ENCODE measurements around the gene HRC.
"Not testable (repeated sequence)": the region's sequence is repeated elsewhere in the genome, so short reads cannot be mapped to it uniquely, and the experiment has no call there.

Gene HRC

DNA sequence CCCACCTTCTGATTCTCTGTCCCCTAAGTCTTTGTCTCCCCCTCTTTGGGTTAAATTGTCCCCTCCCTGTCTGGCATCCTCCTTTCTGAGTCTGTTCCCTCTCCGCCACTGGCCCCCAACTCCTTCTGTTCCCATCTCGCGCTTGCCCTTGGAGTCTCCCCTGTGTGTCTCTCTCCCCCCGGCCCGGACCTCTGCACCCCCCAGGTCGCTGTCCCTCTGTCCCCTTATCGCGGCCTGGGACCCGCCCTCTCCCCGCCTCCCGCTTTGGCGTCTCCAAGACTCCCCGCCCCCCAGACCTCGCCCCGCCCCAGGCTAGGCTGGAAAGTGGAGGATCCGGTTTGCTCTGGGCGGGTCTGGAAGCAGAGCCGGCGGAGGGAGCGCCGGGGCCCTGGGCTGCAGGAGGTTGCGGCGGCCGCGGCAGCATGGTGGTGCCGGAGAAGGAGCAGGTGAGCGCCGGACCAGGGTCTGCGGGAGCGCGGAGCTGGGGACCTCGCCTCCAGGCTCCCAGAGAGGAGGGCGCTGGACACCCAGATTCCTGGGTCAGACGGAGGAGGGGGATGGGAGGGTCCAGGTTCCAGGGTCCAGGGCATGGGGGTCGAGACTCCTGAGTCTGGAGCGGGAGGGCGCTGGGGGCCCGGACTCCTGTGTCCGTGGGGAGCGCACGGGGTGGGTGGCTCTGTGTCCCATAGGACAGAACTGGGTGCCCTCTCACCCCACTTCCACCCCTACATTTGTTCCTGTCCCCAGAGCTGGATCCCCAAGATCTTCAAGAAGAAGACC is 2.4 kb upstream of the HRC start, which contains the start of gene TRPM4:
TRPM4 (plus strand) TSS at position 348 of the 780 bp plus-strand sequence; CDS start at position 423, 75 bp downstream.
- no peak for DNase-seq

- DNase-seq = no peak
These were observed 687 bp upstream of the HRC start for GRCh38 chr19:49155820-49156346.

DNA sequence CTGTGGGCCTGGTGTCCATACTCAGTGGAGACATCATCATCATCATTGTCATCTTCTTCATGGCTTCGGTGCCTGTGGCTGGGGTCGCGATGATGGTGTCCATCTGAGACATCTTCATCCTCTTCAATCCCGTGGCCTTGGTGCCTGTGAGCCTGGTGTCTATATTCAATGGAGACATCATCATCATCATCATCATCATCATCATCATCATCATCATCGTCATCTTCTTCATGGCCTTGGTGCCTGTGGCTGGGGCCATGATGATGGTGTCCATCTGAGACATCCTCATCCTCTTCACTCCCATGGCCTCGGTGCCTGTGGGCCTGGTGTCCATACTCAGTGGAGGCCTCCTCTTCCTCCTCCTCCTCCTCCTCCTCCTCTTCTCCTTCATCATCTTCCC is 917 bp downstream of the HRC start:
- DNase-seq = no peak

- no peak for DNase-seq
These were observed 1.9 kb downstream of the HRC start for GRCh38 chr19:49153167-49153809.

- no peak for DNase-seq
These were observed 3.1 kb downstream of the HRC start for GRCh38 chr19:49152119-49152550.

GRCh38 chr19:49151267-49152118 is 3.7 kb downstream of the HRC start:
- no peak for DNase-seq

DNA sequence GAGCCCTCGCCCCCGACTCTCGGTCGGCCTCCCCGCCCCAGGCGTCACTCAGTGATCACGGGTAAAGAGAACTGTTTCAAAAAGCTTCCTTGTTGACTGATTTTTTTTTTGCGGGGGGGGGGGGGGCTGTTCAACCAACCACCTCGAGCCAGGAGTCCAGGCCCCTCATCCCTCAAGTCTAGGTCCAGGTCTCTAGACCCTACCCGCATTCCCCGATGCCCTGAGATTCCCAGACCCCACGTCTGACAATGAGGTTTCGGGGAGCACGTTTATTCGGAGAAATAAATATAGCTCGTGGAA is 4.3 kb downstream of the HRC start:
- no peak for DNase-seq

DNA sequence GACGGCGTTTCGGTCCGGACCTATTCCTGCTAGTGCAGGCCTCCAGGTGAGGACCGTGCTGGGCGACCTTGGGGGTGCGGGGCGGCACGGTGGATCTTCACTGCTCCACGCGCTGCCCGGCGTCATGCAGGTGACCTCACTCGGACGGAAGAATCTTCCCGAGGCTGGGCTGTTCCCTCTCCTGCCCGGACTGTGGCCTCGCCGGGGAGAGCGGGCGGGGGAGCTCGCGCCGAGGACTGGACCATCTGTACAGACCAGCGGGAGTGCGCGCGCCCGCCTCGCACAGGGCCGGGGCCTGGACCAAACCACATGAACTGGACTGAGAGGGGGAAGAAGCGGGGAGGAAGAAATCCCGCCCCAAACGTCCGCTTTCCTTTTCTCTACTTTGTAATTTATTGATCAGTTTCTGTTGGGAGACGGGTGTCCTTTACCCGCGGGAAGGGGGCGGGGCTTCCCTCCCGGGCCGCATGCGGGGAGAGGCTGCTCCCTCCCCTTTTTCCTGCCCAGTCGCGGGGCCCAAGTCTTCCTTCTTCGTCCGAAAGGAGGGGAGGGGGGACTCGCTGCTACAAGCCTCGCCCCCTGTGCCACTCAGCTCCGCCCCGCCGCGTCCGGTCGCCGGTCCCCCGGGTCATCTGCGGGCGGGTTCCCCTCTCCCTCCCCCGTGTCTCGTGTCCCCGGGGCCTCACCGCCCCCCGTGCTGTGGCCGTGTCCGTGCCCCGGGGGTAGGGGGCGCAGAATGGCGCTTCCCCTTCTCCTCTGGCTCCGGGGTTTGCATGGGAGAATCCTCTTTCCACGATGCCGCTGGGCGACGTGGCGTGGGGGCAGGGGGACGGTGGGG is 4.9 kb downstream of the HRC start:
- DNase-seq = no peak

DNA sequence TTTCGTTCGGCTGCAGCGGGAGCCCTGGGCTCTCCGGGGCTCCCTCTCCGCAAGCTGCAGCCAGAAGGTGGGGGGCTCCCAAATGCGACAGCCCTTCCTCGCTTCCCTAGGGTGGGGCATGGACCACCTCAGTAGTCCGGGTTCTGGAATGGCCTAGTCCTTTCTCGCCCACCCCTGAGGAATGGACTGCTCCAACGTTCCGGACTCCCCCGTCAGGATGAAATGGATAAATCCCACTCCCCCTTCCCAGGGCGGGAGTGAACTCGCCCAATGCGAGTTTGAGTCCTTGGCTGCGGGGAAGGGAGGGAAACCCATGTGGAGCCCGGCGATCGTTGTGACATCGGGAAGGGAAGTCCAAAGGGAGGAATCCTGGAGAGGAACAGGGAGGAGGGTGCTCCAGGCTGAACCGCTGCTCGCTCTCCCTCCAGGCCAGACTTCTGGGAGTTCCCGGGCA is 5.5 kb downstream of the HRC start:
- no peak for DNase-seq

- DNase-seq = no peak
These were observed 6.2 kb downstream of the HRC start for GRCh38 chr19:49148784-49149651.

DNA sequence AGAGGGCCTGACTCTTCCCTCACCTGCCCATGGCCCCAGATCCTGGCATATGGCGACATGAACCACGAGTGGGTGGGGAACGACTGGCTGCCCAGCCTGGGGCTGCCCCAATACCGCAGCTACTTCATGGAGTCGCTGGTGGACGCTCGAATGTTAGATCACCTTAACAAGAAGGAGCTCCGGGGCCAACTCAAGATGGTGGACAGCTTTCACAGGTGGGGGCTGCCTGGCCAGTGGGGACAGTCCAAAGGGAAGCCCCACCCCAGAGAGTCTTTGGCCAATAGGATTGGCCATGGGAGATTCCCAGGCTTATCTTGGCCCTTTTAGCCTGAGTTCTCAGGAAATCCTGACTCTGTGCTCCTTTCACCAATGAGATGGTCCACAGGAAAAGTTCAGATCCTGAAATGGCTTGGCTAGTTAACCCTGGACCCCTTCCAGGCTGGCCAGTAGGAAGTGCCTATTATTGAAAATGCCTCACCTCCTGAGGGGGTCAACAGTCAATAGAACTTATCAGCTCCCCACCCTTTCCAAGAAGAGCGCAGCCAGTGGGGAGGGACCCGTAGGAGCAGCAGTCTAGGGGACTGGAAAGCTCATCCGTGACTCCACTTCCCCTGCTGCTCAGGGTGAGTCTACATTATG is 7.0 kb downstream of the HRC start:
- DNase-seq = no peak

- not testable (repeated sequence) for DNase-seq
These were observed 8.8 kb downstream of the HRC start for GRCh38 chr19:49146408-49146770.

DNA sequence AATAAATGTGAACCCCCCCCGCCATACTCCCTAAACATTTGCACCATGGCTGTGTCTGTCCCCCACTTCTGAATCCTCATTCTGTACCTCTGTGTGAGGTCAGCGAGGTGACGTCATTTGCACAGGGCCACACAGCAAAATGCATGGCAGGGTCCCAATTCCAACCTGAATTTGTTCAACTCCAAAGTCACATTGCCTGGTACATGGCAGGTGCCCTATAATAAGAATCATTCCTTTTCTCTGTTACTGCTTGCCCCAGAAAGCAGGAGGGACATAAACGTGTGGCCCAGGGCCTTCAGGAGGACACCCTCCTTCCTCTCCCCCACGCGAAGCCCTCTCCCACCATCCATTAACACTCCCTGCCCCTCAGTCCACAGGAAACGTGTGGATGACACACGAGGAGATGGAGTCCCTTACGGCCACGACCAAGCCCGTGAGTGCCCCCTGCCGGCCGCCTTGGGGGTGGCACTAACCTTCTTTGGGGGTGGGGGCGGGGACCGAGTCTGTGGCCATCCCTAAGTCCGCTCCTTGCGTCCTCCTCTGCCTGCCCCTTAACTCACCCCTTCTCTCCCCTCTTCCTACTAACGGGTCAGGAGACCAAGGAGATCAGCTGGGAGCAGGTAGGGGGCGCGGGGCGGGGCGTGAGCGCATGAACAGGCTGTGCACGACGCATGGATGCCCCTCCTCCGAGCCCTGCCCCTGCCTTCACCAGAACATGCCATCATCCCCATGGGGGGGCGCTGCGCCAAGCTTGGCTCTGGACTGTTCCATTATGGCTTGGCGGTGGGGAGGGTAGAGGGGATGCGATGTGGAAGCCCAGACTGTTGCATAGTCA is 9.4 kb downstream of the HRC start:
- DNase-seq = no peak

- no peak for DNase-seq
These were observed 12.3 kb downstream of the HRC start for GRCh38 chr19:49142866-49143335.

GRCh38 chr19:49141352-49141751 is 13.8 kb downstream of the HRC start:
- DNase-seq = no peak

- DNase-seq = no peak
These were observed 14.2 kb downstream of the HRC start for GRCh38 chr19:49140951-49141350.

DNA sequence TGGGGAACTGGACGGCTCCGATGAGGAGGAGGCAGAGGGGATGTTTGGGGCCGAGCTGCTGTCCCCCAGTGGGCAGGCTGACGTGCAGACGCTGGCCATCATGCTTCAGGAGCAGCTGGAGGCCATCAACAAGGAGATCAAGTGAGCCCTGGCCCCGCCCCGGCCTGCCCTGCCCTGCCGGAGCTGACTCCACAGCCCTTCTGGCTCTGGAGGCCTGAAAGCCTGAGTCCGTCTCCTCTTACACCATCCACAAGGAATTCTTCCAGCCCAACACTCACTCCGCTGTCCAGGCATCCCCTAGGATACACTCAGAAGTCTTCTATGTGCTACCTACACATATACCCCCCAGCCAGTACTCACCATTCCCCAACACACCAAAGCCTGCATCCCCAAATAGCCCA is 18.4 kb downstream of the HRC start:
- DNase-seq = no peak

- no peak for DNase-seq
These were observed 19.5 kb downstream of the HRC start for GRCh38 chr19:49135686-49136085.

GRCh38 chr19:49133621-49134454 is 21.4 kb downstream of the HRC start:
- no peak for DNase-seq

Data from cortex of kidney (tissue), 1 donor.